SK-N-DZ (cell line): ENCODE measurements around the gene NKTR.

Experiments used
- DNase-seq: peaks from one replicate; pipeline ENCODE4 v3.0.0-alpha.2; 2015; ENCODE audit warnings: low spot score

The NKTR gene

DNA sequence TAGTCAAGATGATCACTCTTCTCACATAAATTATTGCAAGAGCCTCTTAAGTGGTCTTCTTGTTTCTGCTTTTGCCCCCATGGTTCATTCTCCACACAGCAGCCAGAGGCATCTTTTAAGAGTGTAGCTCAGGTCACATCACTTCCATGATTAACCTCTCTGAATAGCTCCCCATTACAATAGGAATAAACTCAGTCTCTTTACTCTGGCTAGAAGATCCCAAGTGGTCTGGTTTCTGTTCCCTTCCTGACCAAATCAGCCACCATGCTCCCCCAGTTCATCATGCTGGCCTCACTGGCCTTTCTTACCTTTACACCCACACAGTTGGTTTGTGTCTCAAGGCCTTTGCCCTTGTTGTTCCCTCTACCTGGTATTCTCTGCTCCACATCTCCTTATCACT, 93.9 kb downstream of the NKTR start:
- no peak for DNase-seq

- no peak for DNase-seq
Measured at GRCh38 chr3:42696356-42697288, 96.1 kb downstream of the NKTR start.

GRCh38 chr3:42697289-42698051, 97.0 kb downstream of the NKTR start:
- DNase-seq = no peak
